ENCODE measurements around the gene TBC1D24.

GRCh38 chr16:2490190-2491105 lies 15.5 kb downstream of the TBC1D24 start:
- no peak for TF ChIP-seq POLR2A (IDR thresholded peaks at IDR 0.05)
- no peak for TF ChIP-seq EP300 (IDR thresholded peaks at IDR 0.05)
- TF ChIP-seq CTCF (IDR thresholded peaks at IDR 0.05): no peak

All from sigmoid colon (tissue), 4 donors.